HG03558 (cell line): ENCODE results near the gene SYNGR3.
"Not testable (repeated sequence)": the region's sequence is repeated elsewhere in the genome, so short reads cannot be mapped to it uniquely, and the experiment has no call there.

ENCODE experiments used
- ATAC-seq: cut with Tn5 transposase; IDR thresholded peaks from one replicate; pipeline ENCODE4 v1.9.1; 2021; ENCODE audit warnings: moderate number of reproducible peaks; ENCODE audit not compliant: unreplicated experiment; ENCODE audit errors: extremely low read depth

The SYNGR3 gene

DNA sequence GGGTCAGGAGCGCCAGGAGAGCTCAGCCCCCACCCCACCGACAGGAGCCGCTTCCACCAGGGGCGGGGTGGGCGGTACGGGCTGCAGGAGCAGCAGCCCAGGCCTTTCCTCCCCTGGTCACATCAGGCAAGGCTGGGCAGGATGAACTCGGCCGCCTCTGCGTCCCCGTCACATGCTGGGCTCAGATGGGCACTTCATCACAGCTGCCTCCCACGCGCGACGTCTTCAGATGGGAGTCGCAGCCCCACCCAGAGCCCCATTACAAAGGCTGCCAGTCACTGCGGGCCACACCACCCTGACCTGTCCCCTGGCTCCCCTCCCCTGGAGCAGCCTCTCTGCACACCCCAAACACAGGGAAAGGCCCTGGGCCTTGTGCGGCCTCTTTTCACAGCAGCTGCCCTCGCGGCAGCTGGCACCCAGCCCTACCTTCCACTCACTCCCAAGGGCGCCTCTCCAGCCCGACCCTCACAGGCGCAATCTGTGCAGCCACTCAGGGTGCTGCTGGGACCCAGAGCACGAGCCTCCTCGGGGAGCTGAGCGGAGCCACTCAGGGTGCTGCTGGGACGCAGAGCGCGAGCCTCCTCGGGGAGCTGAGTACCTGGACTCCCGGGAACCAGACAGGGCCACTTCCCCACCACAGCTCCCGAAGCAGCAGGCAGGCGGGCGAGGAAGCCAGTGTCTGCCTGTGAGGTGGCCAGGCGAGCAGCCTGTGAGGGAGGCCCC, 15.2 kb downstream of the SYNGR3 start:
- ATAC-seq: no peak

GRCh38 chr16:2005646-2006045, 15.9 kb downstream of the SYNGR3 start:
- ATAC-seq: no peak

DNA sequence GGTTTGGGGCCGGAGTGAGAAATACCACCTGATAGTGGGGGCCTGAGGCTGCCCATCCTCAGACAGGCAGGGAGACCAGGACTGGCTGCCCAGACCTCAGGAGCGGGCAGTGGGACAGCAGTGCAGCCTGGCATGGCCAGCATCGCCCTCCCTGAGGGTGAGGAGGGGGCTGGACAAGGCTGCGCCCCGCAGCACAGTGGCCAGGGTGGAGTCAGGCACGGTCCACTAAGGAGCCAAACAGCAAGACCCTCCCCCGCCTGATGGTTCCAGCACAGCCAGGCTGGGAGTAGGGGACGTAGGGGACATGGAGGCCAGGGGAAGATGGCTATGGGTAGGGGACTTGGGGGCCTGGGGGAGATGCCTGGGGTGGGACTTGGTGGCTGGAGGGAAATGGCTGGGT, 16.5 kb downstream of the SYNGR3 start:
- ATAC-seq: no peak

DNA sequence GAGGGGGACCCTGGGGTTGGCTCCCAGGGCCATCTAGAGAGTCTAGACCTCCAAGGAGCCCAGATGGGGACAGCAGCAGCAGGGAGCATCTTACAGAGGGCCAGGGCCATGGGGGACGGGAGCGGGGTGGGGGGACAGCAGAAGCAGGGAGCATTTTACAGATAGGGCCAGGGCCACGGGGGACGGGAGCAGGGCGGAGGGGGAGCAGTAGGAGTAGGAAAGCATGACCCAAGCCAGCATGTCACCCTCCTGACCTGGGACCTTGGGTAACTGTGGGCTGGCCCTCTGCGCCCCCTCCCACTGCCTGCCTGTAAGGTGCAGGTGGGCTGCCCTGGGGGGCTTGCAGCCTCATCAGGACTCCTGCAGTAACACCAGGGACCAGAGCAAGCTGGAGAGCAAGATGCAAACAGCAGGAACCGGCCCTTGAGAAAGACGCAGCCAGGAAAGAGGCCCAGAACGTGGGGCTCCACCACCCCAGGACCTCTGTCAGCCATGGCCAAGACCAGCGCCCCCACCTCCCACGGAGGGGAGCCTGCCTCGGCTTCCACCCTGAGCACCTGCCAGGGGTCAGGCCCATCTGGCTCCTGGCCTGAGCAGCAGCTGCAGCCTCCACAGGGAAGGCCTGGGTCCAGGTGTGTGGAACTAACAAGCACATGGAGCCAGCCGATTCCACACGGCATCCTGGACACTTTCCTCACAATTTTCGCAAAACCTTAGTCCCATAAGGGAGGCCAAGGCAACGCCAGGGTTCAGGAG, 17.5 kb downstream of the SYNGR3 start:
- ATAC-seq: no peak

- no peak for ATAC-seq
Observed at GRCh38 chr16:2008009-2008526, 18.3 kb downstream of the SYNGR3 start.

DNA sequence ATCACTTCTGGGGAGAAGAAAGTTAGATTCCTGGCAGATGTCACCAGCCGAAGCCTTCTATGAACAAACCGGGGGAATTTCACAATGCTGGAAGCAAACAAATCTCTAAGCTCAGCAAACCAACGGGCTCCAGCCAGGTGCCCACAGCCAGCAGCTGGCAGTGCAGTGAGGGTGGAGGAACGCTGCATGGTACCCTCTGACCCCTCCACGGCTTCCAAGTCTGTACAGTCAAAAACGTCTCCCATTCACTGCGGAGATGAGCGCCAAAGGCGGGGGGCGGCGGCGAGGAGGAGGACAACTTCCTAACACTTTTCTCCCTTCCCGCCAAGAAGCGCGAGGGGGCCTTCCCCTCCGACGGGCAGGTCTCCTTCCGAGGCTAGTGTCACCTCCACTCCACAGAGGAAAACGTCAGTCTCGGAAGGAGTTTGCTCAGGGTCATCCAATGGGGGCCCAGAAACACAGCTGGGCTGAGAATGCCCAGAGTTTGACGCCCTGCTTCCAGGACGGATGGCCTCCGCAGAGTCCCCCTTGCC, 18.9 kb downstream of the SYNGR3 start:
- ATAC-seq: no peak

GRCh38 chr16:2009164-2009711, 19.5 kb downstream of the SYNGR3 start:
- ATAC-seq: no peak

DNA sequence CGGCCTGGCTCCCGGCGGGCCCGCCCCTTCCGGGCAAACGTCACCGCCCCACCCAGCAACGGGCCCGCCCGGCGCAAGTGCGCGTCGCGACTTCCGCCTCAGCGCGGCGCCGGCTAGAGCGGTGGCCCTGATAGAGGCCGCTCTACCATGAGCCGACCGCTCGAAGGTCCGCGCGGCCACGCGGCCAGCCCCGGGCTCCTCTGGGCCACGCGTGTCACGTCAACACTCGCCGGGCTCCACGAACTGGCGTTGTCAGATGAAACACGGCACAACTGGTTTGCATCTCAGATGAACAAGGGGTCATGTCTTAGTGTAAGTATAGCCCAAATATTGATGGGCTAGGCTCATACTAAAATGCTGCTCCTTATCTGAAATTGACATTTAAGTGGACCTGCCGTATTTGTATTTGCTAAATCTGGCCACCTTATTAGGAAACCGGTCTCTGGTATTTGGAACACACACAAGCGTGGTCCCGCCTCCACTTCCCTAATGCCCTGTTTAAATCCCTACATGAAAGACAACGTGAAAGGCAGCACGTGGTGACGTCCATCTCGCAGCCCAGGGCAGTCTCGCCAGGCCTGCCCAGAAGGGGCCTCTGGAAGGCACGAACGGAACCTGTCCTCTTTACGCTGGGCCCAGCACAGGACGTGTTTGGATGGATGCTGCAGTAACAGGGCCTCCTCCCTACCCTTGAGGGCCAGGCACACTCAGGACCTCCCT, 20.2 kb downstream of the SYNGR3 start, which contains the start of gene ZNF598:
ZNF598 (minus strand) TSS at position 31 of the 720 bp plus-strand sequence.
- no peak for ATAC-seq

- not testable (repeated sequence) for ATAC-seq
Observed at GRCh38 chr16:2011726-2012125, 22.0 kb downstream of the SYNGR3 start.

DNA sequence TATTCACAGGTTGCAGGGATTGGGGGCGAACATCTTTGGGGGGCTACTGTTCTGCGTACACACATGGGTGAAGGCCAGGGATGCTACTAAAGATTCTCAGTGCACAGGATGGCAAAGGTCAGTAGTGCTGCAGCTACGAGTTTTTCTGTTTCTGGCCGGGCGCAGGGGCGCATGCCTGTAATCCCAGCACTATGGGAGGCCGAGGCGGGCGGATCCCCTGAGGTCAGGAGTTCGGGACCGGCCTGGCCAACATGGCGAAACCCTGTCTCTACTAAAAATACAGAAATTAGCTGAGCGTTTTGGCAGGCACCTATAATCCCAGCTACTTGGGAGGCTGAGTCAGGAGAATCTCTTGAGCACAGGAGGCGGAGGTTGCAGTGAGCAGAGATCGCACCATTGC, 23.8 kb downstream of the SYNGR3 start:
- ATAC-seq: no peak

GRCh38 chr16:2015117-2015946, 25.6 kb downstream of the SYNGR3 start:
- ATAC-seq: no peak

- ATAC-seq: no peak
Observed at GRCh38 chr16:2015947-2016208, 26.1 kb downstream of the SYNGR3 start.

DNA sequence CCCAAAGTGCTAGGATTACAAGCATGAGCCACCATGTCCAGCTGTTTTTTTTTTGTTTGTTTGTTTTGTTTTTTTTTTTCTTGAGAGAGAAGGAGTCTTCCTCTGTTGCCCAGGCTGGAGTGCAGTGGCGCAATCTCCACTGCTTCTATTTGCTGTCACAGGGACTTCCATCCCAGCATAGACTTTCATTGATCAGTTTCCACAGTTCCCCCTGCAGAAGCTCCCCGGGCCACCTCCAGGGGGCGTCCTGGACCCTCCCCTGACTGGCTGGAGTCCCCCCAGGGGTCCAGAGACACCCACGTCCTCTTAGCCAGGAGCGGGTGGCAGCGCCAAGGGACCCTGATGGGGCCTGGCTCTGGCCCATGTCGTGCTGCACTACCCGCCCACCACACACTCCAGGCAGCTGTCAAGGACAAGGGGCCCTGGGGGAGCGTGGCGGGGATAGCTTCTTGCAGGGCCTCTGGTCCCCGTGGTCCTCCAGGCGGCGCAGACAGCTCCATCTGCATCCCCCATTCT, 26.7 kb downstream of the SYNGR3 start:
- ATAC-seq: no peak

DNA sequence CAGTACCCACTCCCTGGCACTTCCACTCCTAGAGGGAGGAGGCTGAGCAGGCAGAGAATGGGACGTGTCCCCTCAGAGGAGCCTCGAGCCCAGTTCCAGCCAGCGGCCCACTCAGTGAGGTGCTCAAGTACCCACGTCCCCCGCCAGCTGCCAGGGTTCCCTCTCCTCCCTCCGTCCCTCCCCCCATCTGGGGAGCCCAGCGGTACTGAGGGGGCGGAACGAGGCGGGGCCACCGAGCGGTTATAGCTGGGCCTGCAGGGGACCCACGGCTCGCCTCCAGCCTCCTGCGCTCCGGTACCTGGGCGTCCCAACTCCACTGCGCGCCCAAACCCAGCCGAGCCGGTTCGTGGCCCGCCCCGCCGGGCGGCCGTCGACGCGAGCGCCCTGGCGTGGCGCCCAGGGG, 29.7 kb downstream of the SYNGR3 start, which contains the start of gene NPW:
NPW (plus strand) TSS at position 268 of the 403 bp plus-strand sequence.
- ATAC-seq: no peak

- ATAC-seq: no peak
Observed at GRCh38 chr16:2019921-2020831, 30.4 kb downstream of the SYNGR3 start.

DNA sequence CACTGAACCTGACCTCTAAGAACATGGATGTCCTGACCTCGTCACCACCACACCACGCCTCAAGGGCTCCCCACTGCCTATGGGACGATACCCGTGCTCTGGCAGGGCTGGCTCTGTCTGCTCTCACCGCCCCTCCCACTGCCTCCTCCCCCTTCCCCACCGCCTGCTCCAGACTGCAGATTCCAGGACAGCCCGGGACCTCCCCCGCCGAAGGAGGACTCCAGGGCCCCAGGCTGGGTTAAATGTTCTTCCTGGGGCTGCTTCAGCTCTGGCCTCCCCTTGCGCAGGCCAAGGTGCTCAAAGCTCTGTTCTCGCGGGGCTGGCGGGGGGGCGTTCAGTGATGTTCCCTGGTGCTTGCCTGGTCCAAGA, 32.9 kb downstream of the SYNGR3 start:
- ATAC-seq: no peak

DNA sequence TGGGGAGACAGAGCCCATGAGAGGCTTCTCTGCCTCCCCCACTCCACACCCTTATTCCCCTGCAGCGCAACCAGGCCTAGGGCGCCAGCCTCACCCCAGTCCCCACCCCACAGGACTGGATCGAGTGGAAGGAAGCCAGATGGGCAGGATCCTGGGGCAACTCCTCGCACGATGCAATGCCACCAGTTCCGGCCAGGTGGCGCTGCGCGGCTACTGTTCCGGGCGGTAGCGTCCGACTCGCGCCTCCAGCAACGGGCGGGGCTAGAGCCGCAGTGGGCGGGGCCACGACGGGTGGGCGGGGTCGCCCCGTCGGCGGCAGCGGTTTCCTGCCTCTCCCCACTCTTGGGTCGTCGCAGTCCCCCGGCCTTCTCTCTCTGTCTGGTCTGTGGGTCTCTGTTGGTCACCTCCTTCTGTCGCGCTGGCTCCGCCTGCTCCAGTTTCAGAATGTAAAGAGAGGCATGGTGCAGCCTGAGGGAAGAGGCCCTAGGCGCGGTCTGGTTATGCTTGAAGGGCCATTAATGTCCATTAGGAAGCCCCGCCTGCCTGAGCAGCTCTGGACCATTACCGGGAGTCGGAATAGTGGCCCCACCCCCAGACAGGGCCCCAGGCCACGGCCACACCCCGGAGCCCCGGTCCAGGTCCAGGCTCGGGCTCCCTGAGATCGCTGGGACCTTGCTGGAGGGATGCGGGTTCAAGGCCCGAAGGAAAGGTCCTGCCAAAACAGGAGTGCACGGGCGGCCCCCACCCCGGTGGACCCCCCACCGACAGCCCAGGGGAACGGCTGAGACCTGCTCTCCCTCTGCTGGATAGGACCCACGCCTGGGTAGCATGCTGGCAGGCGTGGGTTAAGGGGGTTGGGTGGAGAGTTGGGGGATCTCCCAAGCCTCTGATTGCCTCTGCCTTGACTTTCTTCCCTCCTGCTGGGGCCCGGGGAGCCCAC, 33.6 kb downstream of the SYNGR3 start:
- no peak for ATAC-seq
